HTR-8/SVneo (cell line): ENCODE measurements around the gene FAM78A.

Source experiments
- DNase-seq: peaks from one replicate; pipeline ENCODE4 v3.0.0; 2011; ENCODE audit warnings: low spot score, mixed read lengths; ENCODE audit not compliant: insufficient read length
- FAIRE-seq: peaks from 2 replicates; lab custom pipeline; 2011; peaks lifted over from hg19 to GRCh38; lab: Jason Lieb, UNC

The FAM78A gene

DNA sequence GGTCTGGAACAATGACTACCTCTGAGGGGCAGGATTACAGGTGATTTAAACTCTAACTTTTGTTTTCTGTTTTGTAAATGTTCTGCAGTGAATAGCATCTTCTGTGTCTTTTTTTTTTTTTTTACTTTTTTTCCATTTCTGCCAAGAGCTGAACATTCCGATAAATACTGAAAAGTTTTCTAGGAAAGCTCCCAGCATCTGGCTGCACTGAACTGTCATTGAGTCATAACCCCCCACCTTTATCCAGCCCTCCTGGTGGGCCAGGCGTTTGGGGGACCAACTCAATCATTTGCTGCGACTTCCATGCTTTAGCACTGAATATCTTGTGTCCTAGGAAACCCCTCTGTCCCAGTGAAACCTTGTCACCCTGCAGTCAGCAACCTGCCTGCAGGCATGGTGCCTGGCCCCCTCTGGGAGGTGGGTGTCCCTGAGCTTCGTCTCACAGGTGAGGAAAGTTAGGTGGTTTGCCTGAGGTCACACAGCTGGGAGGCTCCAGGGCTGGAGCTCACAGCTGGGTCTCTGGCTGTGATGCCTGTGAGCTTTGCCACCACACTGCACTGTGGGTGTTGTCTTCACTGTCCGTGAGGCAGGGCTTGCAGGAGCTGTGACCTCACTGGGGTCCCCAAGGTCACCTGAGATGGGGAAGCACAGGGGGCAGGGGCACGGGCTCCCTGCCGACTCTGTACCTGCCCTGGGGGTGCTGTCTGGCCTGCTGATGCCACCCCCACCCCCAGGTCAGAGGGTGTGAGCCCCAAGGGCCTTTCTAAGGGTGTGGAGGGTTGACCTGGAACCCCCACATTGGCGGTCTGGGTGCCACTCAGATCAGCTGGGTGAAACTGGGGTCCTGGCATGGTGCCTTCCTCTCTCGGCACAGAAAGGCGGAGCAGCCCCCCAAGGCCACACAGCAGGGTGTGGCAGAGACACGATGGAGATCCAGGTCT, 27.3 kb upstream of the FAM78A start:
- no peak for DNase-seq
- no peak for FAIRE-seq

- no peak for DNase-seq
- no peak for FAIRE-seq
Measured at GRCh38 chr9:131302244-131303075, 26.1 kb upstream of the FAM78A start.

DNA sequence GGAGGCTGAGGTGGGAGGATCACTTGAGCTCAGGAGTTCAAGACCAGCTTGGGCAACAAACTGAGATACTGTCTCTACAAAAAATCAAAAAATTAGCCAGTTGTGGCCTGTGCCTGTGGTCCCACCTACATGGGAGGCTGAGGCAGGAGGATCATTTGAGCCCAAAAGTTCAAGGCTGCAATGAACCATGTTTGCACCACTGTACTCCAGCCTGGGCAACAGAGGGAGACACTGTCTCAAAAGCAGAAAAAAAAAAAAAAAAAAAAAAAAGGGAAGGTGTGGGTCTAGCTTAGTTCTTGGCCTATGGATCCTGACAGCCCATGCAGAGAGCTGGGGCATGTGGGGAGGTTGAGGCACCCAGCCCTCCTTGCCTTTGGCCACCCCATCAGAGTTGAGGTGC, 24.1 kb upstream of the FAM78A start:
- FAIRE-seq (no peak), DNase-seq (no peak)

- FAIRE-seq (no peak), DNase-seq (no peak)
Measured at GRCh38 chr9:131299961-131300347, 23.6 kb upstream of the FAM78A start.

- no peak for DNase-seq
- FAIRE-seq, result no peak
Measured at GRCh38 chr9:131299346-131299960, 23.1 kb upstream of the FAM78A start.

GRCh38 chr9:131298816-131299215, 22.5 kb upstream of the FAM78A start:
- FAIRE-seq (no peak), DNase-seq (no peak)

DNA sequence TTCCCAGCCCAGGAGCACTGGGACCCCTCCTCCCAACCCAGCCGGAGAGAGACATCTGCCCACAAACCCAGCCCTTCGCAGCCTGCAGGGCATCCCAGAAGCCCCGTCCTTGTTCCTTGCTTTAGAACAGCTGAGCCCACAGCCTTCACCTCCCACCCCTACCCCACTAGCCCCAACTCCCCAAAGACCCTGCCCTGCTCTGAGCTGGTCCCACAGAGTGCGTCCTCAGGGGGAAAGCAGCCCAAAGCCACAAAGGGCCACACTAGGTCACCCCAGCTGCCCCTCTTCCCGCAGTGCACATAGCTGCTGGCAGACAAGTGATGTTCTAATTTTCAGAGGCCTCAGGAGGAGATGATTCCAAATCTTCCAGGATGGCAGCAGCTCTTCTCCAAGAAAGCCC, 22.0 kb upstream of the FAM78A start:
- FAIRE-seq (no peak), DNase-seq (no peak)

DNA sequence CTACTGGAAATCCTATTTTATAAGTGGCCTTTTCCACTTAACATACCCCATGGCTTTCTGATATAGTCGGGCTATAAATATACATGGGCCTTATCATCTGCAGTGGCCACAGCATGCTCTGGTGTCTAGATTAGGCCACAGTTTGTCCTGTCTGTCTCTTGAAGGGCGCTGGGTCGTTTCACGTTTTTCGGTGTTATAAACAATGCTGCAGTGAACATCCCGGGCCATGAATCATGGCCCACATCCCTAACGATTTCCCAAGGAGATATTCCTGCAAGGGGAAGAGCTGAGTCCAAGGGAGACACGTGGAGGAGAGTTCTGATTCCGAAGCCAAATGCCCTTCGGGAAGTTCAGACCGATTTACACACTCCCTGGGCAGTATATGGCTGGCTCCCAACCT, 21.6 kb upstream of the FAM78A start:
- FAIRE-seq, result no peak
- no peak for DNase-seq

DNA sequence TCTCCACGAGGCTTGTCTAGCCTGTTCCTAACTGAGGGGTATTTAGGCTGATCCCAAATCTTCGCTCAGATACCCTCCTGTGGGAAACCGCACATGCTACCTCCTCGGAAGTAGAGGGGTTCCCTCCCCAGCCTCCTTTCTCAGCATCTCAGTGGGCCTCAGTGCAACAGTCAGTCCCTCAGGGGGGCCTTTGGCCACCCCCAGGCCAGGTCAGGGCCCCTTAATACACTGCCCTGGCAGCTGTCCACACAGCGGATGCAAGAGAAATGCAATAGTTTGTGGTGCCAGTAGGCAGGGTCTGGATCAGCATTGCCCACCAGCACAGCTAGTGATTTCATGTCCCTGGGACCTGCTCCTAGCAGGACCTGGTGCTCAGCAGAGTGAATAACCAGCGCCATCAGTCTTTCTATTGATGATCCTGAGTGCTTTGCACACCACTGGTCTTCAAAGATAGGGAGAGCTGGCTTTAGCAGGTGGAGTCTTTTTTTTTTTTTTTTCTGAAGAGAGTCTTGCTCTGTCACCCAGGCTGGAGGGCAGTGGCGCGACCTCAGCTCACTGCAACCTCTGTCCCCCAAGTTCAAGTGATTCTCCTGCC, 20.7 kb upstream of the FAM78A start:
- FAIRE-seq (no peak), DNase-seq (no peak)

DNA sequence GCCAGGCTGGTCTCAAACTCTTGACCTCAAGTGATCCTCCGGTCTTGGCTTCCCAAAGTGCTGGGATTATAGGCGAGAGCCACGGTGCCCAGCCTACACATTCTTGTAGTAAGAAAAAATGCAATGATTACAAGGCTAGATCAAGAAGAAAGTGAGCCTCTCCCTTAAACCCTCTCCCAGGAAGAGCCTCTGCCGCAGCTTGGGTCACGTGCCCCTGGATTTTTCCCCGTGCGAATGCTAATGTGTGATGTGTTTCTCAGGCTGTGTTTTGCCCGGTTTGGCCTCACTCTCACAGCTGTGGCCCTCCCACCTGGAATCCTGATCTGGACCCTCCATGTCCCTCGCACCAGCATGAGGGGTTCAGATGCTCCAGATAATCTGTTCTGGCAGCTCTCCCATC, 20.1 kb upstream of the FAM78A start:
- DNase-seq, result no peak
- FAIRE-seq, result no peak

DNA sequence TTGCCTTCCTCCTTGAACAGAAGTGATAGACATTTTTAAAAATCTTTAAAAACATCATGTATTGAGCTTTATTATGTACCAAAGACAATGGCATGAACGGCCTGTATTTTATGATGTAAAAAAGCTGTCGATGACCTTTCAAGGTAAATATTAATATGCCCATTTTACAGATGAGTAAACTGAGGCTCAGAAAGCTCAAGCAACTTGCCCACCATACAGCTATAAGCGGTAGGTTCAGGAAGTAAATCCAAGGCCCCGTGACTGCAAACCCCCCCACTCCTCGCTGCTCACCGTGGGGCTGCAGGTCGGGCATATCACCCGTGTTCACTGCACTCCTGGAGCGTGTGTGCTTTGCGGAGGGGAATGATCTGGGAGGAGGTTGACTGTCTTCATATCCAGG, 16.6 kb upstream of the FAM78A start:
- DNase-seq (no peak), FAIRE-seq (no peak)

- no peak for DNase-seq
- FAIRE-seq, result no peak
Measured at GRCh38 chr9:131291795-131292315, 15.5 kb upstream of the FAM78A start.

DNA sequence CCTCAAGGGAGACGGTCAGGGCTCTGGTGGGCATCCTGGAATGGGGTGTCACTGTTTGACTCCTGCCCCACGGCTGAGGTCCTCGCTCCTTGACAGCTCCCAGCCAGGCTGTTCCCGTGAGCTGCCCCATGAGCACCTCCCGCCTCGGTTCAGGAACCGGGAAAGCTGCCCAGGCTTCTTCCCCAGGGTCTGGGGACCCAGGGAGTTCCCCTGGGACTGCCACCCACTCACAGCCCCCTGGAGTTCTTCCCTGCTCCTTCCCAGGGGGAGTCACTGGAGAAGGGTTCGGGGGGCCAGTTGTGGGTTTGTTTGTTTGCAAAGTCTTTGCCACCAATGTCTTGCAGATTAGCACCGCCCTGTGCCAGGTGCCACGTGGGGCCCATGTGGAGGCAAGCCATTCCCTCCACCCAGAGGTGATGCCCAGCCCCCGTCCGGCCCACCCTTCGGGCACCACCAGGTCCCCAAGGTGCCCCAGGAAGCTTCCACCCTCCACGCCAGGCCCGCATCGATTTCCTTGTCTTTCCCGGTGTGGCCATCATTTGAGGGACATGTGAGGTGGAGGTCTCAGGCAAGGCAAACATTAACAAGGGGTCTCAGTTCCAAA, 14.6 kb upstream of the FAM78A start:
- FAIRE-seq, result no peak
- no peak for DNase-seq

DNA sequence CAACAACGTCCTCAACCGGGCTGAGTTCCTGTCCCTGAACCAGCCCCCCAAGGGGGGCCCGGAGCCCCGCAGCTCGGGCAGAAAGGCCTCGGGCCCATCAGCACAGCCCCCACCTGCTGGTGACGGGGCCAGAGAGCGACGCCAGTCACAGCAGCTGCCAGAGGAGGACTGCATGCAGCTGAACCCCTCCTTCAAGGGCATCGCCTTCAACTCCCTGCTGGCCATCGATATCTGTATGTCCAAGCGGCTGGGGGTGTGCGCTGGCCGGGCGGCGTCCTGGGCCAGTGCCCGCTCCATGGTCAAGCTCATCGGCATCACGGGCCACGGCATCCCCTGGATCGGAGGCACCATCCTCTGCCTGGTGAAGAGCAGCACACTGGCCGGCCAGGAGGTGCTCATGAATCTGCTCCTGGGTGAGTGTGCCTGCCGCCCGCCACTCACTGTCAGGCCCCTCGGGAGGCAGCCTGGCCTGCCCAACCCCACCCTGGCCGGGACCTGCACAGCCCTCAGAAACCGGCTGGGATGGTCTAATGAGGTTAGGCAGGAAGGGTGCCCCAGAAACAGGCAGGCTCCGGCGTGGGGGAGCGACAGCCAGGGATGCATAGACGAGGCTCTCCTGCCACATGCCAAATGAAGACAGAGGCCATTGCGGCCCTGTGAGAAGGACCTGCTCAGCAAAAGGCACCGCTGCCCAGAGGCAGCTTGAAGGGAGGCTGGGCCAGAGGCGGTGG, 13.9 kb upstream of the FAM78A start:
- no peak for DNase-seq
- no peak for FAIRE-seq

DNA sequence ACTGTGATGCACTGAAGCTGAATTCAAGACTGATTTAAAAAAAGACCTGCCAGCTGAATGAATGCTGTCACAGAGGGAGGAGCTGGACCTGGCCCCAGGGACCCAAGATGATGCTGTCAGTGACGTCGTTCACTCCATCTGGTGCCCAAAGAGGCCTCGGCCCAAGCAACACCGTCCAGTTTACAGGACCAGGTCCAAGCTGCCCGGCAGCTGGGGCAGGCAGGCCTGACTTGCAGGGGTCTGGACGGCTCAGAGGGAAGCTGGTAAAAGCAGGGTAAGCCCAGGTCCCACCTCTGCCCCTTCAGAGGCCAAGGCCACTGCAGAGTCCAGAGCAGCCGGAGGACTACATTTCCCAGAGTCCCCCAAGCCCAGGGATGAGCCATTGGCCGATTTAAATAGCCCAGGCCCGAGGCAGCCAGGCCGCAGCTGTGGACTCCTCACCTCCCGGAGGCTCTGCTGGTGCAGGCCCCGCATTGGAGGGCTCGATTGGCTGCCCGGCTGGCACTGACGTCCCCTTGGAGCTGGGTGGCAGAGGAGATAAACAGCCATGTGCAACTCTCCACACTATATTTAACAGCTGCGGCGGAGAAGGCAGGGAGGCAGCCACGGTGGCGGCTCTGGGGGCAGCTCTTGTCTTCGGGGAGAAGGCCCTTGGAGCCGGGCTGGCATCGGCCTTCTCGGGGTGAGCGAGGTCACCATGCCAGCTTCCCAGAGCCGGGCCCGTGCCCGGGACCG, 13.2 kb upstream of the FAM78A start, which contains the start of gene PLPP7:
Gene PLPP7, plus strand, starts transcription at position 423 of the 735 bp plus-strand sequence. Its CDS starts 275 bp downstream, at position 698.
- DNase-seq, result no peak
- no peak for FAIRE-seq

DNA sequence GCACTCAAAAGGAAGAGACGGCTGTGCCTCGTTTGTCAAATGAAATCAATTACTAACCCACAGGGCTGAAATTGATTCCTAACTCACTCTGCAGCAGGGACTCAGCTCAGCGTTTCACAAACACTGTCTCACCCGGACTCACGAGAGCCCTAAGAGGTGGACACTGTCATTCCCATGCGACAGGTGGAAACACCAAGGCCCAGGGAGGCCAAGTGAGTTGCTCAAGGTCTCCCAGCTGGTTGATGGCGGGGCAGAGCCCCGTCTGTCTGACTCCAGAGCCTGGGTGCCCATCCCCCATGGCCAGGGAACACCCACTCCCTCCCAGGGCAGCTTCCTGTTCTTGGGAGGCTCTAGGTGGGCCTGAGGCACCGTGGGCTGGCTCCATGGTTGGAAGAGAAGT, 11.9 kb upstream of the FAM78A start:
- DNase-seq, result no peak
- FAIRE-seq, result no peak

GRCh38 chr9:131287359-131287758, 11.0 kb upstream of the FAM78A start:
- DNase-seq (no peak), FAIRE-seq (no peak)

- FAIRE-seq, result no peak
- DNase-seq, result no peak
Measured at GRCh38 chr9:131284856-131285255, 8.5 kb upstream of the FAM78A start.
